HEK293 (cell line): ENCODE data around the gene ALOX12B.

ENCODE experiments used
- BCL11A ChIP-seq: fragments of 450-650 bp; formaldehyde crosslinking; IDR thresholded peaks from 2 replicates; pipeline ENCODE4 v1.5.1; 2016; ENCODE audit warnings: low read depth, missing biosample characterization, missing genetic modification characterization
- CTCF ChIP-seq: fragments of 450-650 bp; formaldehyde crosslinking; IDR thresholded peaks from 2 replicates; pipeline ENCODE4 v1.5.1; 2016; ENCODE audit warnings: missing biosample characterization, missing genetic modification characterization
- GFI1B ChIP-seq: fragments of 450-650 bp; formaldehyde crosslinking; IDR thresholded peaks from 2 replicates; pipeline ENCODE4 v1.5.1; 2016; ENCODE audit warnings: missing biosample characterization, missing genetic modification characterization
- KLF1 ChIP-seq: fragments of 450-650 bp; formaldehyde crosslinking; IDR thresholded peaks from 2 replicates; pipeline ENCODE4 v1.5.1; 2016; ENCODE audit warnings: missing biosample characterization, missing genetic modification characterization
- MZF1 ChIP-seq: fragments of 450-650 bp; formaldehyde crosslinking; IDR thresholded peaks from 2 replicates; pipeline ENCODE4 v1.5.1; 2017; ENCODE audit warnings: missing biosample characterization, missing genetic modification characterization, borderline replicate concordance
- RBAK ChIP-seq: fragments of 450-650 bp; formaldehyde crosslinking; IDR thresholded peaks from 2 replicates; pipeline ENCODE4 v1.5.1; 2016; ENCODE audit warnings: missing biosample characterization, missing genetic modification characterization
- SP2 ChIP-seq: fragments of 450-650 bp; formaldehyde crosslinking; IDR thresholded peaks from 2 replicates; pipeline ENCODE4 v1.5.1; 2016; ENCODE audit warnings: missing biosample characterization, missing genetic modification characterization
- SP7 ChIP-seq: fragments of 450-650 bp; formaldehyde crosslinking; IDR thresholded peaks from 2 replicates; pipeline ENCODE4 v1.5.1; 2016; ENCODE audit warnings: missing biosample characterization, missing genetic modification characterization
- ZBTB17 ChIP-seq: fragments of 450-650 bp; formaldehyde crosslinking; IDR thresholded peaks from 2 replicates; pipeline ENCODE4 v1.5.1; 2016; ENCODE audit warnings: missing biosample characterization, missing genetic modification characterization
- ZBTB21 ChIP-seq: fragments of 450-650 bp; formaldehyde crosslinking; IDR thresholded peaks from 2 replicates; pipeline ENCODE4 v1.5.1; 2017; ENCODE audit warnings: missing biosample characterization, missing genetic modification characterization
- ZBTB26 ChIP-seq: fragments of 450-650 bp; formaldehyde crosslinking; optimal IDR thresholded peaks from 2 replicates; pipeline ENCODE3; 2016; ENCODE audit warnings: missing biosample characterization, mild to moderate bottlenecking, missing genetic modification characterization
- ZNF114 ChIP-seq: fragments of 450-650 bp; formaldehyde crosslinking; IDR thresholded peaks from 2 replicates; pipeline ENCODE4 v1.5.0; 2017; ENCODE audit warnings: missing biosample characterization, missing genetic modification characterization
- ZNF133 ChIP-seq: fragments of 450-650 bp; formaldehyde crosslinking; IDR thresholded peaks from 2 replicates; pipeline ENCODE4 v1.5.1; 2016; ENCODE audit warnings: missing biosample characterization, missing genetic modification characterization
- ZNF169 ChIP-seq: fragments of 450-650 bp; formaldehyde crosslinking; IDR thresholded peaks from 2 replicates; pipeline ENCODE4 v1.5.1; 2016; ENCODE audit warnings: missing biosample characterization, missing genetic modification characterization
- ZNF214 ChIP-seq: fragments of 450-650 bp; formaldehyde crosslinking; IDR thresholded peaks from 2 replicates; pipeline ENCODE4 v1.5.1; 2017; ENCODE audit warnings: missing biosample characterization, mild to moderate bottlenecking, missing genetic modification characterization, borderline replicate concordance
- ZNF24 ChIP-seq: fragments of 450-650 bp; formaldehyde crosslinking; IDR thresholded peaks from 2 replicates; pipeline ENCODE4 v1.5.1; 2016; ENCODE audit warnings: missing biosample characterization, missing genetic modification characterization
- ZNF274 ChIP-seq, 2 experiments: fragments of 200-500 bp in 1 of 2; fragments of 450-650 bp in 1 of 2; sonication (Bioruptor generic) in 1 of 2; formaldehyde crosslinking in 1 of 2; IDR thresholded peaks; 2 replicates each; pipeline versions ENCODE4 v1.5.1 to v1.6.1; 2014 to 2016; ENCODE audit warnings: borderline replicate concordance in 1 of 2, inconsistent platforms in 1 of 2, low read length in 1 of 2, missing biosample characterization in 1 of 2, missing genetic modification characterization in 1 of 2
- ZNF335 ChIP-seq: fragments of 450-650 bp; formaldehyde crosslinking; conservative IDR thresholded peaks from 2 replicates; pipeline ENCODE4 v1.5.1; 2016; ENCODE audit warnings: missing biosample characterization, missing genetic modification characterization
- ZNF366 ChIP-seq: fragments of 450-650 bp; formaldehyde crosslinking; conservative IDR thresholded peaks from 2 replicates; pipeline ENCODE4 v1.5.1; 2016; ENCODE audit warnings: missing biosample characterization, missing genetic modification characterization
- ZNF510 ChIP-seq: fragments of 450-650 bp; formaldehyde crosslinking; IDR thresholded peaks from 2 replicates; pipeline ENCODE4 v1.5.1; 2018; ENCODE audit warnings: mild to moderate bottlenecking, missing genetic modification characterization, missing biosample characterization; ENCODE audit not compliant: insufficient replicate concordance
- ZNF521 ChIP-seq: fragments of 450-650 bp; formaldehyde crosslinking; IDR thresholded peaks from 2 replicates; pipeline ENCODE4 v1.5.1; 2017; ENCODE audit warnings: missing biosample characterization, mild to moderate bottlenecking, missing genetic modification characterization
- ZNF585B ChIP-seq: fragments of 450-650 bp; formaldehyde crosslinking; IDR thresholded peaks from 2 replicates; pipeline ENCODE4 v1.5.1; 2016; ENCODE audit warnings: missing biosample characterization, missing genetic modification characterization
- ZNF596 ChIP-seq: fragments of 450-650 bp; IDR thresholded peaks from 2 replicates; pipeline ENCODE4 v1.5.0; 2018; ENCODE audit warnings: missing biosample characterization, mild to moderate bottlenecking, missing genetic modification characterization, moderate library complexity
- ZNF654 ChIP-seq: fragments of 450-650 bp; formaldehyde crosslinking; IDR thresholded peaks from 2 replicates; pipeline ENCODE4 v1.5.1; 2016; ENCODE audit warnings: low read depth, missing biosample characterization, missing genetic modification characterization
- ZNF660 ChIP-seq: fragments of 450-650 bp; IDR thresholded peaks from 2 replicates; pipeline ENCODE4 v1.5.1; 2018; ENCODE audit warnings: missing biosample characterization, mild to moderate bottlenecking, missing genetic modification characterization
- ZNF707 ChIP-seq: fragments of 450-650 bp; formaldehyde crosslinking; IDR thresholded peaks from 2 replicates; pipeline ENCODE4 v1.5.1; 2016; ENCODE audit warnings: missing biosample characterization, missing genetic modification characterization
- ZNF747 ChIP-seq: fragments of 450-650 bp; formaldehyde crosslinking; IDR thresholded peaks from 2 replicates; pipeline ENCODE4 v1.5.1; 2016; ENCODE audit warnings: missing biosample characterization, missing genetic modification characterization
- ZNF776 ChIP-seq: fragments of 450-650 bp; formaldehyde crosslinking; IDR thresholded peaks from 2 replicates; pipeline ENCODE4 v1.5.0; 2017; ENCODE audit warnings: missing biosample characterization, missing genetic modification characterization, borderline replicate concordance
- ZNF837 ChIP-seq: fragments of 450-650 bp; formaldehyde crosslinking; IDR thresholded peaks from 2 replicates; pipeline ENCODE4 v1.5.1; 2016; ENCODE audit warnings: missing biosample characterization, missing genetic modification characterization
- ZSCAN30 ChIP-seq: fragments of 450-650 bp; IDR thresholded peaks from 2 replicates; pipeline ENCODE4 v1.5.1; 2018; ENCODE audit warnings: missing biosample characterization, mild to moderate bottlenecking, missing genetic modification characterization, moderate library complexity
- TF ChIP-seq, protein P1 (sequence below): fragments of 450-650 bp; formaldehyde crosslinking; IDR thresholded peaks from 2 replicates; pipeline ENCODE4 v1.5.1; 2017; ENCODE audit warnings: missing biosample characterization, missing genetic modification characterization
- TF ChIP-seq, protein P2 (sequence below): fragments of 450-650 bp; formaldehyde crosslinking; IDR thresholded peaks from 2 replicates; pipeline ENCODE4 v1.5.1; 2017; ENCODE audit warnings: missing biosample characterization, missing genetic modification characterization
- TF ChIP-seq, protein P3 (sequence below): fragments of 450-650 bp; formaldehyde crosslinking; IDR thresholded peaks from 2 replicates; pipeline ENCODE4 v1.5.1; 2017; ENCODE audit warnings: missing biosample characterization, missing genetic modification characterization

Gene ALOX12B

DNA sequence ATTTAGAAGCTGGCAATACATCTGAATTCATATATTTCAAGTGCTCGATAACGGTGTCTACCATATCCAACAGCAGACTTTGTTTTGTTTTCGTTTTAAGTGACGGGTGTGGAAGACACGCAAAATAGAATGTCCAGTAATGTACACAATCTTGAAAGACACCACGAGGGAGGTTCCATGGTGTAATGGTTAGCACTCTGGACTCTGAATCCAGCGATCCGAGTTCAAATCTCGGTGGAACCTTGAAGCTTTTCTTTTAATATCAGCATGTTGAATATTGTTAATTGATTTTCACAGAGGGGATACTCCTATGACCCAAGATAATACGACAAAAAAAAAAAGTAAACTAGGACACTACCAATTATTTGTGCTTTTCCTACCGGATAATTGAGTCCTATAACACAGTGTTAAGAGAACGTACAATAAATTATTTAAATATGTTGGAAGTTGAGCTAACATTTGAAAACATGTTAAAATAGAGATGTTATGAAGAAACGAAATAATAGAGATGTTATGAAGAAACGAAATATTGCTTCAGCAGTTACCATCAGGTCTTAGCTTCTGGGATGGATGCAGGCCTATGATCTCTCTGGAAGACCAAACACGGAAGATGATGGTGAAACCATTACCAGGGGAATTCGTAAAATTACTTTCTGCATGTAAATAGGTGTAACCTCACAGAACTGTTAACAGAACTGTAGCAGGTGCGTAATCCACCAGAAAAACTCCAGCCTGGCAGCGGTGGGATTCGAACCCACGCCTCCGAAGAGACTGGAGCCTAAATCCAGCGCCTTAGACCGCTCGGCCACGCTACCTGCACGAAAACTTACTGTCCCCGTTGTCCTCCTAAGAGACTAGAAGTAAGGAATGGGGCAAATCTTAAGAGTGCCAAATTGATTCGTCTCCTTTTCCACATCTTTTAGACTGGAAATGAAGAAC, 32.3 kb upstream of the ALOX12B start (continued):
- TF ChIP-seq ZBTB17 (tag by site-specific recombination) (peak; percentile 89), BCL11A (tag by site-specific recombination) (0 out of 2 replicates have a peak, but pooled peaks have one; percentile 45), ZNF776 (no peak), ZNF24 (tag by site-specific recombination) (peak; percentile 74), ZNF169 (tag by site-specific recombination) (no peak), ZNF837 (tag by site-specific recombination) (no peak), MZF1 (tag by site-specific recombination) (peak; percentile 94), KLF1 (tag by site-specific recombination) (no peak), ZNF114 (no peak), CTCF (no peak), ZNF660 (peak; percentile 94), ZNF214 (no peak), SP7 (tag by site-specific recombination) (no peak), ZNF133 (no peak), ZBTB26 (tag by site-specific recombination) (peak; percentile 29), ZNF521 (tag by site-specific recombination) (no peak), ZNF596 (tag by site-specific recombination) (peak; percentile 68), RBAK (tag by site-specific recombination) (no peak), ZNF654 (tag by site-specific recombination) (no peak; the same call in 1 of the 2 replicates), ZNF585B (no peak), ZNF707 (no peak), ZBTB21 (tag by site-specific recombination) (no peak), ZSCAN30 (peak; percentile 97), ZNF335 (no peak), ZNF747 (no peak), ZNF510 (tag by site-specific recombination) (peak; percentile 12), ZNF274 (IDR thresholded peaks at IDR 0.05; ENCODE audit: low read length) (no peak), ZNF274 (tag by site-specific recombination; IDR thresholded peaks at IDR 0.05; ENCODE audit: borderline replicate concordance) (no peak), SP2 (no peak), ZNF366 (tag by site-specific recombination) (peak; percentile 98), GFI1B (tag by site-specific recombination) (peak; percentile 19; the same call in 1 of the 2 replicates)
- TF ChIP-seq, protein P1, sequence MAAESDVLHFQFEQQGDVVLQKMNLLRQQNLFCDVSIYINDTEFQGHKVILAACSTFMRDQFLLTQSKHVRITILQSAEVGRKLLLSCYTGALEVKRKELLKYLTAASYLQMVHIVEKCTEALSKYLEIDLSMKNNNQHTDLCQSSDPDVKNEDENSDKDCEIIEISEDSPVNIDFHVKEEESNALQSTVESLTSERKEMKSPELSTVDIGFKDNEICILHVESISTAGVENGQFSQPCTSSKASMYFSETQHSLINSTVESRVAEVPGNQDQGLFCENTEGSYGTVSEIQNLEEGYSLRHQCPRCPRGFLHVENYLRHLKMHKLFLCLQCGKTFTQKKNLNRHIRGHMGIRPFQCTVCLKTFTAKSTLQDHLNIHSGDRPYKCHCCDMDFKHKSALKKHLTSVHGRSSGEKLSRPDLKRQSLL (tag by site-specific recombination), result peak; percentile 98
- TF ChIP-seq, protein P2, sequence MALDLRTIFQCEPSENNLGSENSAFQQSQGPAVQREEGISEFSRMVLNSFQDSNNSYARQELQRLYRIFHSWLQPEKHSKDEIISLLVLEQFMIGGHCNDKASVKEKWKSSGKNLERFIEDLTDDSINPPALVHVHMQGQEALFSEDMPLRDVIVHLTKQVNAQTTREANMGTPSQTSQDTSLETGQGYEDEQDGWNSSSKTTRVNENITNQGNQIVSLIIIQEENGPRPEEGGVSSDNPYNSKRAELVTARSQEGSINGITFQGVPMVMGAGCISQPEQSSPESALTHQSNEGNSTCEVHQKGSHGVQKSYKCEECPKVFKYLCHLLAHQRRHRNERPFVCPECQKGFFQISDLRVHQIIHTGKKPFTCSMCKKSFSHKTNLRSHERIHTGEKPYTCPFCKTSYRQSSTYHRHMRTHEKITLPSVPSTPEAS (tag by site-specific recombination), result no peak
- TF ChIP-seq, protein P3, sequence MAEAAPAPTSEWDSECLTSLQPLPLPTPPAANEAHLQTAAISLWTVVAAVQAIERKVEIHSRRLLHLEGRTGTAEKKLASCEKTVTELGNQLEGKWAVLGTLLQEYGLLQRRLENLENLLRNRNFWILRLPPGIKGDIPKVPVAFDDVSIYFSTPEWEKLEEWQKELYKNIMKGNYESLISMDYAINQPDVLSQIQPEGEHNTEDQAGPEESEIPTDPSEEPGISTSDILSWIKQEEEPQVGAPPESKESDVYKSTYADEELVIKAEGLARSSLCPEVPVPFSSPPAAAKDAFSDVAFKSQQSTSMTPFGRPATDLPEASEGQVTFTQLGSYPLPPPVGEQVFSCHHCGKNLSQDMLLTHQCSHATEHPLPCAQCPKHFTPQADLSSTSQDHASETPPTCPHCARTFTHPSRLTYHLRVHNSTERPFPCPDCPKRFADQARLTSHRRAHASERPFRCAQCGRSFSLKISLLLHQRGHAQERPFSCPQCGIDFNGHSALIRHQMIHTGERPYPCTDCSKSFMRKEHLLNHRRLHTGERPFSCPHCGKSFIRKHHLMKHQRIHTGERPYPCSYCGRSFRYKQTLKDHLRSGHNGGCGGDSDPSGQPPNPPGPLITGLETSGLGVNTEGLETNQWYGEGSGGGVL, result no peak
